ENCODE results near the gene AGO1.
A peak's percentile ranks its signal among the peaks of the same experiment; 100 is the strongest.
"Not testable (repeated sequence)": the region's sequence is repeated elsewhere in the genome, so short reads cannot be mapped to it uniquely, and the experiment has no call there.

Gene AGO1

DNA sequence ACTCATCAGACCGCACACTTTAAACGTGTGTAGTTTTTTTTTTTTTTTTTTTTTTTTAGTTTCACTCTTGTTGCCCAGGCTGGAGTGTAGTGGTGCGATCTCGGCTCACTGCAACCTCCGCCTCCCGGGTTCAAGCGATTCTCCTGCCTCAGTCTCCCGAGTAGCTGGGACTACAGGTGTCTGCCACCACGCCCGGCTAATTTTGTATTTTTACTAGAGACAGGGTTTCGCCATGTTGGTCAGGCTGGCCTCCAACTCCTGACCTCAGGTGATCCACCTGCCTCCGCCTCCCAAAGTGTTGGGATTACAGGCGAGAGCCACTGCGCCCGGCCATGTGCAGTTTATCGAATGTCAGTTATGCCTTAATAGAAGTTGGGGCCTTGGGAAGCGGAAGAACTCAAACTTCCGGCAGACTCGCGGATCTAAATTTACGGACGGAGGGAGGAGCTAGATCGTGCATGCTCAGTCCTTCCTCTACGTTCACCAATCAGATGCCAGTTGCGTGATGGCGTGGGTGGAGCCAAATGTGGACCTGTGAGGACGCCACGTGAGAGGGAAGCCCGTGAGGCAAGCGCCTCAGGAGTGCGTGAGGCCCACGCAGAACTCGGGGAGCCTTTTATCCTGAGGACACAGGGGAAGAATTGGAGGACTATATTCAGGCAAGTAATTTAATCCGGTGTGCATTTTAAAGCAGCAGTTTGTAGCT, 13.6 kb upstream of the AGO1 start:
- H3K27ac ChIP-seq (ENCODE audit: low read length); H3K4me3 ChIP-seq (ENCODE audit: low read length in 2 of 2); H3K36me3 ChIP-seq (ENCODE audit: control insufficient read depth in 2 of 2, insufficient read depth in 2 of 2, low read length in 2 of 2); H3K4me1 ChIP-seq (ENCODE audit: control insufficient read depth, insufficient read depth, low read length); H3K9ac ChIP-seq (ENCODE audit: low read length in 2 of 2); H3K9me3 ChIP-seq (ENCODE audit: control insufficient read depth in 2 of 2, low read length in 2 of 2); H3K27me3 ChIP-seq (ENCODE audit: control insufficient read depth in 1 of 2, insufficient read depth in 2 of 2, low read length in 2 of 2): not testable (repeated sequence)

DNA sequence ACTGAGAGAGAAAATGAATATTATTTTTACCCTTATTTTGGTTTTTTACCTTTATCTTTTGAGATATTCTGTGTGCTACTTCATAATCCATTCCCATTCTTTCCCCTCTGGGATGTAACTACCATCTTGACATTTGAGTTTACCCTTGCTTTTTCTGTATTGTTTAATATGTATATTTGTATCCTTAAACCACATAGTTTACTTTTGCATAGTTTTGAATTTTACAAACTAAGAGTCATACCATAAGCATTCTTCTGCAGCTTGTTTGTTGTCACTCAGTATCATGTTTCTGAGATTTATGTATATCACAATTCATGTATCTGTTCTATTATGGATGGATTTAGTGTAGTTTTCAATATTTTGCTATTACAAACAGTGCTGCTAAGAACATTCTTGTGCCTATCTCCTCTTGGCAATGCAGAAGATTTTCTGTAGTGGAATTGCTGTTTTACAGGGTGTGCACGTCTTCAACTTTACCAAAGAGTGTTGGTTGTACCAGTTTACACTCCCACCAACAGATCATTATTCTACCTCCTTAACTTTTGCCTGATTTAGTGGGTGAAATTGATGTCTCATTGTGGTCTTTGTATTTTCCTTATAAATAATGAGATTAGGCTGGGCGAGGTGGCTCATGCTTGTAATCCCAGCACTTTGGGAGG, 12.2 kb upstream of the AGO1 start:
- H3K4me3 ChIP-seq (ENCODE audit: low read length in 2 of 2), result no peak overlapping the region
- H3K27ac ChIP-seq (ENCODE audit: low read length), result no peak overlapping the region
- no peaks in the 10 kb centered on the region for H3K36me3 ChIP-seq (ENCODE audit: control insufficient read depth in 2 of 2, insufficient read depth in 2 of 2, low read length in 2 of 2)
- no peaks in the 10 kb centered on the region for H3K9me3 ChIP-seq (ENCODE audit: control insufficient read depth in 2 of 2, low read length in 2 of 2)
- no peaks in the 10 kb centered on the region for H3K27me3 ChIP-seq (ENCODE audit: control insufficient read depth in 1 of 2, insufficient read depth in 2 of 2, low read length in 2 of 2)
- no peak overlapping the region for H3K9ac ChIP-seq (ENCODE audit: low read length in 2 of 2)
- H3K4me1 ChIP-seq (ENCODE audit: control insufficient read depth, insufficient read depth, low read length), result no peaks in the 10 kb centered on the region

DNA sequence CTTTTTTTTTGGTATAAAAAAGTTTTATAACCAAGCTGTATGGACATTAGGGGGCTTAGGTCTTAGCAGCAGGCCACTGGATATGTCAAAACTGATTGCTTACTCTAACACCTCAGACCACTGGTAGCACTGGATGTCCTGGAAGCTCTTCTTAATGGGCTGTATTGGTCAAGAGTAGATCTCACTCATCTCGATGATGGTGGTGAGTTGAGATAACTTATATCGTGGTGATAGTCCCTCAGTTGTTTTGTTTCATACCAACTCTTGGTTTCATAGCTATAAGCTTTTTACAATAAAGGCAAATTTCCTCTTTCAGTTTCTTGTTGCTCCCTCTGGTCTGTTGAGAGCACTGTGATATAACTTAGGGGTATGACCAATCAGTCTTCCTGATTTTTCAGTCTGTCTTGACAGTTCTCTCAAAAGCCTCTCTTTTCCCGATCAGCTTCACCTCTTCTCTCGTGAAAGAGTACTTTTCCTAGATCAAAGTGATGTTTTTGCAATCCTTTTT, 9.7 kb upstream of the AGO1 start:
- Histone ChIP-seq H3K4me1 (ENCODE audit: control insufficient read depth, insufficient read depth, low read length) (no peaks in the 10 kb centered on the region), H3K27ac (ENCODE audit: low read length) (no peak overlapping the region), H3K36me3 (ENCODE audit: control insufficient read depth in 2 of 2, insufficient read depth in 2 of 2, low read length in 2 of 2) (no peaks in the 10 kb centered on the region), H3K4me3 (ENCODE audit: low read length in 2 of 2) (no peak overlapping the region), H3K9me3 (ENCODE audit: control insufficient read depth in 2 of 2, low read length in 2 of 2) (no peaks in the 10 kb centered on the region), H3K9ac (ENCODE audit: low read length in 2 of 2) (no peak overlapping the region), H3K27me3 (ENCODE audit: control insufficient read depth in 1 of 2, insufficient read depth in 2 of 2, low read length in 2 of 2) (no peaks in the 10 kb centered on the region)

DNA sequence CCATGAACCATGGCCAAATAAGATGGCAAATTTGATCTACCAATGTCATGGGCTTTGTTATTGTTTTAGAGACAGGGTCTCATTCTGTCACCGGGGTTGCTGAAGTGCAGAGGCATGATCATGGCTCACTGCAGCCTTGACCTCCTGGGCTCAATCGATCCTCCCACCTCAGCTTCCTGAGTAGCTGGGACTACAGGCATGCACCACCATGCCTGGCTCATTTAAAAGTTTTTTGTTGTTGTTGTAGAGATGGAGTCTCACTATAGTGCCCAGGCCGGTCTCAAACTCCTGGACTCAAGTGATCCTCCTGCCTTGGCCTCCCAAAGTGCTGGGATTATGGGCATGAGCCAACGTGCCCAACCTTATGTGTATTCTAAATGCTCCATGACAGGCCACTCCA, 8.9 kb upstream of the AGO1 start:
- H3K9me3 ChIP-seq (ENCODE audit: control insufficient read depth in 2 of 2, low read length in 2 of 2); H3K27ac ChIP-seq (ENCODE audit: low read length); H3K27me3 ChIP-seq (ENCODE audit: control insufficient read depth in 1 of 2, insufficient read depth in 2 of 2, low read length in 2 of 2); H3K36me3 ChIP-seq (ENCODE audit: control insufficient read depth in 2 of 2, insufficient read depth in 2 of 2, low read length in 2 of 2); H3K4me3 ChIP-seq (ENCODE audit: low read length in 2 of 2); H3K4me1 ChIP-seq (ENCODE audit: control insufficient read depth, insufficient read depth, low read length); H3K9ac ChIP-seq (ENCODE audit: low read length in 2 of 2): not testable (repeated sequence)

DNA sequence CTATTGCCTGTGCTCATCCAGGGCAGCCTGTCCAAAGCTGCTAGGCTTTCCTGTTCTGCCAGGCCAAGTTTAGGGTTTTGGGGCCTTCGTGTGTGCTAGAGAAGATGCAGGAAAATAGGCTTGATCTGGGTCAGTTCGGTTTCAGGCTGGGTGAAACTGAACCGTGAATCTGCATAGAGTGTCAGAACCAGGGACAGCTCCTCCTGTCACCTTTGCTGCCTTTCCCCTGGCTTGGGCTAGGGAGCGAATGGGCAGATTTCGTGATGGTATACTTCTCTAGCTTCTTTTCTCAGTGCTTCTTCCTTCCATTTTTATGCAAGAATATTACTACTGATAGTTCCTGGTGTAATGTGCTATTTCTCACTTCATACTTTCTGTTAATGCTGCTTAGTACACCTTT, 6.0 kb upstream of the AGO1 start:
- Histone ChIP-seq H3K4me3 (ENCODE audit: low read length in 2 of 2) (no peak overlapping the region), H3K27me3 (ENCODE audit: control insufficient read depth in 1 of 2, insufficient read depth in 2 of 2, low read length in 2 of 2) (no peaks in the 10 kb centered on the region), H3K27ac (ENCODE audit: low read length) (no peak overlapping the region), H3K9ac (ENCODE audit: low read length in 2 of 2) (no peak overlapping the region), H3K4me1 (ENCODE audit: control insufficient read depth, insufficient read depth, low read length) (no peaks in the 10 kb centered on the region), H3K36me3 (ENCODE audit: control insufficient read depth in 2 of 2, insufficient read depth in 2 of 2, low read length in 2 of 2) (no peaks in the 10 kb centered on the region), H3K9me3 (ENCODE audit: control insufficient read depth in 2 of 2, low read length in 2 of 2) (no peaks in the 10 kb centered on the region)

DNA sequence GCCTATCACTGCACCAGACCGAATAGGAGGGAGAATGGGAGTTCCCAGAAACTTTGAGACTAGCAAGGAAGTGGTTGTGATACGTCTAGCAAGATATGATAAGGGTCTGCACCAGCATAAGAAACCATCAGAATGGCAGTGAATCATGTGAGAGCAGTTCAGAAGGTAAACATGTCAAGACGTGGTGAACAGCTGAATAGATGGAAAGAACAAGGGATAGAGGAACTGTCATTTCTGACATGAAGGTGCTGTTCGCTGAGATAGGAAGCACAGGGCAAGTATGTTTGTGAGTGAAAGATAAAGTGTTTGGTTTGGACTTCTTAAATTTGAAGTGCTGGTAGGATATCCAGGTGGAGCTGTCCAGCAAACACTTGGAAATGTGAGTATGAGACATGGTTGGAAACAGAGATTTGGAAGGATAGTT, 1.1 kb upstream of the AGO1 start:
- no peak overlapping the region for H3K4me3 ChIP-seq (ENCODE audit: low read length in 2 of 2)
- no peak overlapping the region for H3K9ac ChIP-seq (ENCODE audit: low read length in 2 of 2)
- peaks cover 15% of the 10 kb centered on the region for H3K4me1 ChIP-seq (ENCODE audit: control insufficient read depth, insufficient read depth, low read length)
- no peaks in the 10 kb centered on the region for H3K9me3 ChIP-seq (ENCODE audit: control insufficient read depth in 2 of 2, low read length in 2 of 2)
- no peaks in the 10 kb centered on the region for H3K27me3 ChIP-seq (ENCODE audit: control insufficient read depth in 1 of 2, insufficient read depth in 2 of 2, low read length in 2 of 2)
- H3K36me3 ChIP-seq (ENCODE audit: control insufficient read depth in 2 of 2, insufficient read depth in 2 of 2, low read length in 2 of 2), result no peaks in the 10 kb centered on the region
- H3K27ac ChIP-seq (ENCODE audit: low read length), result no peak overlapping the region

DNA sequence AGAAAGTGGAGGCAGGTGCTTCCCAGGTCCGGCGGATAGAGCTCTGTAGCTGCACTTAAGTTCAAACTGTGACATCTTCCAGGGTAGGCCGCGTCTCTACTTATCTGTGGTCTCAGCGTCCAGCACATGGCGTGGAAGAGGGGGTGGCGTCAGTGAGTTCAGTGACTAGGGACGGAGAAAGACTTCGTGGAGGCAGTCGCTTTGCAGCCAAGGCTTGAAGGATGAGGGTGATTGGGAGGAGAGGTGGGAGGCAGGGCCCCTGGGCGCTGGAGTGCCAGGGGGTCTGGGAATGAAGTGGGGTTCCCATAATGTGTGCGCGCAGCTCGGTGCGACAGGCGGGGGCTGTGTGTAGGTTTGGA, 444 bp upstream of the AGO1 start:
- H3K9ac ChIP-seq (ENCODE audit: low read length in 2 of 2), result peak overlapping the region; percentile 39 to 55
- no peaks in the 10 kb centered on the region for H3K9me3 ChIP-seq (ENCODE audit: control insufficient read depth in 2 of 2, low read length in 2 of 2)
- H3K4me3 ChIP-seq (ENCODE audit: low read length in 2 of 2), result peak overlapping the region; percentile 52 to 100
- peaks cover 15% of the 10 kb centered on the region for H3K4me1 ChIP-seq (ENCODE audit: control insufficient read depth, insufficient read depth, low read length)
- no peaks in the 10 kb centered on the region for H3K27me3 ChIP-seq (ENCODE audit: control insufficient read depth in 1 of 2, insufficient read depth in 2 of 2, low read length in 2 of 2)
- peak overlapping the region; percentile 66 for H3K27ac ChIP-seq (ENCODE audit: low read length)
- no peaks in the 10 kb centered on the region for H3K36me3 ChIP-seq (ENCODE audit: control insufficient read depth in 2 of 2, insufficient read depth in 2 of 2, low read length in 2 of 2)

DNA sequence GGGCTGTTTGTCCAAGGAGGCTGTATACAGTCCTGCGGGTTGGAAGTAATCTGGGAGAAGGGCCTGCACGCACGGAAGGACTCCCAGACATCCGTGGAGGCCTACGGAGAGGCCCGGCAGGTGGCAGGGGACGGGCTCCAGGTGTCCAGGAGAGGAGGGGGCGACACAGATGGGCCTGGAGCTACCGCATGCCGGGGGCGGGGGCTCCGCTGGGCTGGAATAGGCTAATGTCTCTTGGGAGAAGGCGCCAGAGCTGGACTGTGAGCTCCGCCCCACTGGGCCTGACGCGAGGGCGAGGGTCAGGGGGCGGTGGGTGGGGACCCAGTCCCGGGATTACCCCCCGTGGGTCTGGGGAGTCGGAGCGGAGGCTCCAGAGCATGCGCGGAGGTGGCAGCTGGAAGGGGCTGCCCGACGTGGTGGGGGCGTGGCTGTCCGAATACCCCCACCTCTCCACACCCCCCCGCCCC, 659 bp downstream of the AGO1 start:
- H3K9ac ChIP-seq (ENCODE audit: low read length in 2 of 2), result peak overlapping the region; percentile 89 to 93
- H3K4me1 ChIP-seq (ENCODE audit: control insufficient read depth, insufficient read depth, low read length), result peaks cover 15% of the 10 kb centered on the region
- H3K27ac ChIP-seq (ENCODE audit: low read length), result peak overlapping the region; percentile 66
- H3K4me3 ChIP-seq (ENCODE audit: low read length in 2 of 2), result peak overlapping the region; percentile 100
- H3K9me3 ChIP-seq (ENCODE audit: control insufficient read depth in 2 of 2, low read length in 2 of 2), result no peaks in the 10 kb centered on the region
- no peaks in the 10 kb centered on the region for H3K27me3 ChIP-seq (ENCODE audit: control insufficient read depth in 1 of 2, insufficient read depth in 2 of 2, low read length in 2 of 2)
- H3K36me3 ChIP-seq (ENCODE audit: control insufficient read depth in 2 of 2, insufficient read depth in 2 of 2, low read length in 2 of 2), result no peaks in the 10 kb centered on the region

DNA sequence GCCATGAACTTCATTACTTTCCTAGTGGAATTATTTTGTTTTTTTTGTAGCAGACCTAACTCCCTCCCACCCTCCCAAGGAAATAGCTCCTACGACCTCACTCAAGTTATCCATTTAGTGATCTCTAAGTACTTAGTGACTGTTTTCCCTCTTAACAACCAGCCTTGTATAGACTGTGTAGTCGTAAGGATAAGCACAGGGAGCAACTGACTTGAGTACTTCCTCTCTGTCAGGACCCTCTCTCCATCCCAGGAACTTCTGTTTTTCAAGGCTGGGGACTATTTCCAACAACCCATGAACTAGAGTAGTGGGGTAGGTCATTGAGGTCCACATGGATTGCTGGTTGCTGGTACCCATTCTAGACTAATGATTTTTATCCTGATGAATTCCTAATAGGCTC, 1.9 kb downstream of the AGO1 start:
- Histone ChIP-seq H3K4me1 (ENCODE audit: control insufficient read depth, insufficient read depth, low read length) (peaks cover 15% of the 10 kb centered on the region), H3K27ac (ENCODE audit: low read length) (no peak overlapping the region), H3K27me3 (ENCODE audit: control insufficient read depth in 1 of 2, insufficient read depth in 2 of 2, low read length in 2 of 2) (no peaks in the 10 kb centered on the region), H3K4me3 (ENCODE audit: low read length in 2 of 2) (no peak overlapping the region), H3K9me3 (ENCODE audit: control insufficient read depth in 2 of 2, low read length in 2 of 2) (no peaks in the 10 kb centered on the region), H3K36me3 (ENCODE audit: control insufficient read depth in 2 of 2, insufficient read depth in 2 of 2, low read length in 2 of 2) (no peaks in the 10 kb centered on the region), H3K9ac (ENCODE audit: low read length in 2 of 2) (no peak overlapping the region)

DNA sequence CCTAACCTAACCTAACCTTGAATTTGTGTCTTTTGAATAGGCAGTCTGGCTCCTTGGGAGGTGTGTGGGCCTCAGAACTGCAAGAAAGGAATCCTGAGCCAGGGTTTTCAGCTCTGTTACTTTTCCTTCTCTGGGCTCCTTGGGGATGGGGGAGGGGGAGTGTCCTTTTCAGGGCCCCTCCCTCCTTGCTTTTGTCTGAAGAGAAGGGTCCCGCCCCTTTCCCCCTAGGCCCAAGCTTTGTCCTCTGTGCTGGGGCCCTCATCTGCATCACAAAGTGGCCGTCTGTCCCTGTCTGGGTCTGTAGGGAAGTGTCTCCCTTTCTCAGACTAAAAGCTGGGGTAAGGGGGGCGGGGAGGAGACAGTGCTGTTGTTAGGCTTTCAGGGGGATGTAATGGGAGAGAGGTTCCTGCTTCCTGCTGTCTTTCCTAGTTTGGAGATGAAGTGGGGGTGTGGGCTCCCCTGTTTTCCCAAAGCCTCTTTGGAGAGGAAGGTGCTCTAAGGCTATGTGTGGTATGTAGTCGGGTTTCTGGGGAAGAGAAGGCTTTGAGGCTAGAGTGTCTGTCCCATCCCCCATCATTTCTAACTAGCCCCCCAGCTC, 3.1 kb downstream of the AGO1 start:
- Histone ChIP-seq H3K36me3 (ENCODE audit: control insufficient read depth in 2 of 2, insufficient read depth in 2 of 2, low read length in 2 of 2) (peaks cover 0 to 3% of the 10 kb centered on the region in 2 donors), H3K4me3 (ENCODE audit: low read length in 2 of 2) (no peak overlapping the region), H3K4me1 (ENCODE audit: control insufficient read depth, insufficient read depth, low read length) (peaks cover 15% of the 10 kb centered on the region), H3K27ac (ENCODE audit: low read length) (peak overlapping the region; percentile 18), H3K9me3 (ENCODE audit: control insufficient read depth in 2 of 2, low read length in 2 of 2) (no peaks in the 10 kb centered on the region), H3K27me3 (ENCODE audit: control insufficient read depth in 1 of 2, insufficient read depth in 2 of 2, low read length in 2 of 2) (no peaks in the 10 kb centered on the region), H3K9ac (ENCODE audit: low read length in 2 of 2) (peak overlapping the region in 1 of 2 donors; percentile 9)

Measured in stomach smooth muscle (tissue), 2 donors.